WI38 (cell line): Measurements from ENCODE around the gene BABAM1.

Experiments used
- H3K4me3 ChIP-seq: 2 replicates; pipeline ENCODE4 v1.5.1; 2011; ENCODE audit warnings: low read depth, mild to moderate bottlenecking, control low read depth, low read length
- CTCF ChIP-seq: IDR thresholded peaks from 2 replicates; pipeline ENCODE4 v1.5.1; 2012; ENCODE audit warnings: low read depth, mild to moderate bottlenecking, control low read depth, low read length

The BABAM1 gene

GRCh38 chr19:17279436-17279835 lies 12.2 kb downstream of the BABAM1 start:
- TF ChIP-seq CTCF, result no peak
- H3K4me3 ChIP-seq, result no peak overlapping the region

GRCh38 chr19:17281391-17282304 lies 14.4 kb downstream of the BABAM1 start, which contains the start of gene ANKLE1:
Gene ANKLE1 (plus strand): TSS chr19:17281901. CDS start chr19:17281921, 20 bp downstream.
- no peak for TF ChIP-seq CTCF
- H3K4me3 ChIP-seq, result peak within 1 kb of the TSS; percentile 50

GRCh38 chr19:17282488-17283125 lies 15.4 kb downstream of the BABAM1 start:
- peak overlapping the region; percentile 50 for H3K4me3 ChIP-seq

GRCh38 chr19:17283504-17283996 lies 16.3 kb downstream of the BABAM1 start:
- no peak overlapping the region for H3K4me3 ChIP-seq
- TF ChIP-seq CTCF, result no peak

More at GRCh38 chr19:17282488-17283125, 15.4 kb downstream of the BABAM1 start:
- peak; percentile 85 for TF ChIP-seq CTCF

GRCh38 chr19:17285415-17286135 lies 18.3 kb downstream of the BABAM1 start:
- TF ChIP-seq CTCF, result no peak
- no peak overlapping the region for H3K4me3 ChIP-seq

- no peak overlapping the region for H3K4me3 ChIP-seq
- no peak for TF ChIP-seq CTCF
Observed at GRCh38 chr19:17286263-17286662, 19.0 kb downstream of the BABAM1 start.
